ENCODE measurements around the gene TM2D1.

Gene TM2D1

DNA sequence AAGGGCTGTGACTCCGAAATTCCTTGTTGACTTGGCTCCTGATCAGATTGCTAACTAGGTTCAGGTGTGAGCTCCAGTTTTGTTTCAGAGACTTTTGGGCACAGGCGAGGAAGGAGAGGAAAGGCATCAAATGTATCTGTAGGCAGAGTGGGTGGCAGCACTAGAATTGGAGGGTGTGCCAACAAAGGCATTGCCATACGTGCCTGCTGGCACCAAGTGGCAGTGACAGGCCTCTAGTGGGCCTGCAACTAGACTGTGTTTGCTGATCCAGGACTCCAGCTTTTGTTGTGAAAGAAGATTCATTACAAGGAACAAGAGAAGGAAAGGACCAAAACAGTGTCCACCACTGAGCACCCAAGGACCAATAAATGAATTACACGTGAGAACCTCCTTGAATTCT is 79.5 kb downstream of the TM2D1 start:
- DNase-seq (ENCODE audit: extremely low read depth in 1 of 2, low read depth in 1 of 2), result no peak

DNA sequence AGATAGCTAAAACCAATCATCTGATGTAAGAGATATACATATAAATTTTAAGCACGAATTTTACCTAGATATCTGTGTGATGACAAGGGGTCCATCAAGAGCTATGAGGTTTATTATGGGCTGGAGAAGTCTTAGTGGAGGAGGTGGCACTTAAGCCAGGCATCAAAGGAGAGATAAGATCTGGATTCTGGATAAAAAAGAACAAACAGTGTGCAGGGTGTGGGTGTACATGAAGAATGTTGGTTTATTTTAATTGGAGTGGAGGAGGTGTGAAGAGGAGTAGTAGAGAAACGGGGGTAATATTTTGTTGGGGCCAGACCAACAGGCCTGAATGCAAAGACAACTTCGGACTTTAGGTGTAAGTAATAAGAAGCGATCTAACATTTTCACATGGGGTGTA is 80.6 kb downstream of the TM2D1 start:
- no peak for DNase-seq (ENCODE audit: extremely low read depth in 1 of 2, low read depth in 1 of 2)

DNA sequence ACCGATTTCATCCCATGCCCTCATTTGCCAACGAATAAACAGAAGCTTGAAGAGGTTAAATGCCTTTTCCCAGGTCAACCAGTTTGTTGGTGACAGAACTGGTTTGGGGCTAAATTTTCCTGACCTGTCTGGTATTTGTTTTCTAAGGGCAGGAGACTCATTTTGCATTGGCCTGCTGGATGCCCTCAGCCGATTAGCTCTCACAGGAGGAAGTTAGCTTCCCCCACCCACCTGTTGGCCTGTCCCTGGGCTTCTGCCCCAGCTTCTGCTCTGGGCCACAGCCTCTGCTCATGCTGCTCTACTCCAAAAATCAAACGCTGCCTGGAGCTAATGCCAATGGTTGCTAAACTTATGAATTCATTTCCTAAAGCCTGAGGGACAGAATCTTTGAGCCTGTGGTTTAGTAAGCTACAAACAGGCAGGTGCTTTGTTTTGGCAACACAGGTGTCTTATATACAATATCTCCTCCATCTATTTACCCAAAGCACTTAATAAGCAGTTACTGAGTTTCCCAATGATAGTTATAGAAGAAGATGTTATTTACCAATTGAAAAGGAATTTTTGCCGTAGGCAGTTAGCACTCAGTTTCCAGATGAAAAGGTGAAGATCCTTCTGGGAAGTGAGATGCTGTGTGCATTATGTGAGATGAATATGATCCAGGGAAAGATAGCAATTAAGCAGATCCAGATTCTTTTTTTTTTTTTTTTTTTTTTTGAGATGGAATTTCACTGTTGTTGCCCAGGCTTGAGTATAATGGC is 82.3 kb downstream of the TM2D1 start:
- DNase-seq (ENCODE audit: extremely low read depth in 1 of 2, low read depth in 1 of 2), result no peak

DNA sequence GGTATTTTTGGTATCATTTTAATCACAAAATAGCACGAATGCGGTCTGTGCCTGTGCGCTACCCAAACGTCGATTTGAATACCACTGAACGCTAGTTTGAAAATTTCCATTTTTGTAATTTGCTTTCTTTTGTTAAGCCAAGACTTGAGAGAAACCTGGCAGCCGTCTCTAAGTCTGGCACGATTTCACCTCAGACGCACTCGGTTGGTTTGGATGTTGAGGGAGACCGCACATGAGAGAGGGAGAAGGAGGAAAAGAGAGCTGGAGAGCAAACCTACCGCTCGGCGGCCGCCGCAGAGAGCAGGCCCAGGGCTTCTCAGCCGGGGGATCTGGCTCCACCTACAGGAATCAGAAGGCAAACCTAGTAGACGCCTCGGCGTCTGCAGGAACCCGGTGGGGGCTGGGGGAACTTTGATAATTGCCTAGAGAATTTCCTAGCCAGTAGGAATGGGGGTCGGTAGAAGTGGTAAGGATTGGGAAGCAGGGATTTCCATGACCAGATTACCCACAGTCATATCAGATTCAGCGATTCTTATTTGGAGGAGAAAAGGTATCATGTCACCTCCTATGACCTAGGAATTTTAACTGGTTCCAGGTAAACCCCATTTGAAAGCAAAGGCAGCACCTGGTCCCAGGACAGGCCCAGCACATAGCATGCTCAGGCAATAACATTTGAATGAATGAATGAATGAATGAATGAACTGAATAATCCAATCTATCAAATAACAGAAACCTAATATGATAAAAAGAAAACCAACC is 83.2 kb downstream of the TM2D1 start:
- peak; percentile 25 to 47 for DNase-seq (ENCODE audit: extremely low read depth in 1 of 2, low read depth in 1 of 2)

DNA sequence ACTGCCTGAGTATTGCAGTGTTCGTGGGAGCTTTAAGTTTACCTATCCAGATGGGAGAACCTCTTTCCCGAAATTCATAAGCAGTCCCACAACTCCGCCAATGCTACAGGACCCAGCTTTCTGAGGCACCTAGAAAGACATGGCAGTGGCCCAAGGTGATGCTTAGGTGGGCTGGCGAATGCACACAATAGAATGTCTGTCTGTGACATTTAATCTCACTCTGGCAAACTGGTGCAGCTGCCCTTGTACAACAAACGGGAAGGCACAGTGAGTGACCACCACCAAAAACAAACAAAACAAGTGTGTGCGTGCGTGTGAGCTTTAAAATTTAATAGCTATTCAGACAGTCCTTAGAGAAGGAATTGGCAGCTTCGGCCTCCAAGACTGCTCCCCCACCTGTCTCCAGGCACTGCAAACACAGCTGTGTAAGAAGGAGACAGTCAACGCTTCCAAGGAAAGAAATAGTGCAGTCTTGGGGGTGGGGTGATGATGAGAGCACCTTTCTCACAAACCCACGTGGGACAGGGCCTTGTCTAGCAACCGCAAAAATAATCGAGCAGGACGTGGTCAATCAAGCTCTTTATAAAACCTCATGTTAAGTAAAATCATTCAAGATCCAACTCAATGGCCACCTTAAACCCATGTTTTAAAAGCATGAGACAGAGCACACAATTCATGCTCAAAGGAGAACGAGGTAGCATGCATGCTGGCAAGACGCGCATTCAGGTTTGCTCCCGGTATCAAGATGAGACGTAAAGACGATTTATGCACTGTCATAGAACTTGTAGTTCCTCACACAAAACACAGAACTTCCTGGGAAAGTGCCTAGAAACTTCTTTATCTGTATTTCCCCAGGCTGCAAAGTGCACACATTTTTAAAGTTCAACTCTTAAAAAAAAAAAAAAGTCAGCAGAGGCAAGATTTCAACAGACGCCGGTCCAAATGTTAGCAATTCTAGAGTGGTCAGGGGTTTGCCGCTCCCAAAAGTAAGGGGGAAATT is 84.1 kb downstream of the TM2D1 start:
- DNase-seq (ENCODE audit: extremely low read depth in 1 of 2, low read depth in 1 of 2), result no peak

DNA sequence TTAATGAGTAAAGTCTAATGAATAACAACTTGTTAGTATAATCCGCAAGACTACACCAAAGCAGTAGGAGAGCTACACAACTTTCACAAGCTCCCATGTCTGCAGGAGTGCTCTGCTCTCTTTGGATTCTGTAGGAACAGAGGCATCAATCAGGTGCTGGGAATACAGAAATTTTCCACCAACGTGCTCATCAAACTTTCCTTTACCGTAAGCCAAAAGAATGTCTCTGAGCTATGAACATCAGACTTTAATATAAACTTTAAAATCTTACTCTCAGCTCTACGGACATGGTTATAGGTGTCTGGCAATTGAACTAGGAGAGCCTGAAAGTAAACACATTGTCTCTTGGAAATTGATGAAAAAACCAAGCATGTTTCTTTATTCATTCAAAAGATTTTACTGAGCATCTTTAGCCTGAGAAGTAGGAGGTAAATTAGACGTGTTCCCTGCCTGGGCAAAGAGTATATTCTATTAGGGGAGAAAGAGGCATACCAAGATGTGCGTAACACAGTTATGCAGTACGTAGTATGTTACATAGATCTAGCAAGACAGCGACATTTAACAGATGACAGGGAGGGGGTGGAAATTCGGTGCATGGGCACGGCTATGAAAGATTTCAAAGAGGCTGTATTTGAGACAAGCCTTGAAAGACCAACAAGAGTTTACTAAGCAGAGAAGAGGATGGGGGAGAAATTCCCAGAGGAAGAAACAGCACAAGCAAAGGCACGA is 85.2 kb downstream of the TM2D1 start:
- no peak for DNase-seq (ENCODE audit: extremely low read depth in 1 of 2, low read depth in 1 of 2)

DNA sequence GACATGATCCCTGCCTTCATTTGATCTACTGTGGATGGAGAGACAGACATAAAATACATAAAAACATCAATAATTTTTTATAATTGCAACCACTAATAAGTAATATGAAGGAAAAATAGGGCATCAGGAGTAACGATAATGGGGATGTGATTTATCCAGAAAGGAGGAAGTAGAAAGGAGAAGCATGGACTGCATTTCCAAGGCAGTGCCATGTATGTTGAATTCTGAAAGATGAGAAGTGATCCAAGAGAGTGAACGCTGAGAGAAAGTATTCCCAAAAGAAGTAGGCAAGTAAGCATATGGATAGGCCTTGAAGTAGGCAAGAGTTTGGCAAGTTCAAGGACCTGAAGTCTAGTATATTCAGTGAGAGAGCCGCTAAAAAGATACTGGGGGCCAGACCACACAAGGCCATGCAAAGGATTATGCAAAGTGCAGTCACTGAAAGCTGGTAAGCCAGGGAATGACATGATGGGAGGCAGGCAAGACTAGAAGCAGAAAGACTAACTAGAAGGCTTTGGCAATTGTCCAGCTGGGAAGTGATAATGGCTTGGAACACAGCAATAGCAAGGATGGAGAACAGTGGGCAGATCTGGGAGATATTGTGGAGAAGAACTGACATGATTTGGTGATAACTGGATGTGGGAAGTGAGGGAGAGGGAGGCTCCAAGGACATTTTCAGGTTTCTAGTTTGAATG is 85.9 kb downstream of the TM2D1 start:
- no peak for DNase-seq (ENCODE audit: extremely low read depth in 1 of 2, low read depth in 1 of 2)

DNA sequence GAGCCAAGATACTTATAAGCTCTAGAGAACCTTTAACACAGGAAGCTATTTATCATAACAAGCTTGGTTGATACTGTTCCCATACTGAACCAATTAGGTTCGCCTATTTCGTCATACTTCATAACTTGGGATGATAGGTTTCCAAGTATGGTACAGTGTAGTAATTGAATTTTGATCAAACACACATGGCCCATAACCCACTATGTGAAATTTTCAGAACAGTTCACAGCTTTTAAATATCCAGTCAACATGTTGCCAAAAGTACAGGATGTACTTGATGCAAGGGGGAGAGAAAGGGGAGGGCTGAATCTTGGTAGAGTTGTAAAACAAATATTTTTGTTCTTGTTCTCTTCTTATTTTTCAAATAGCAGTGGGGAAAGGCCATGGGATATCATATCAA is 86.6 kb downstream of the TM2D1 start:
- DNase-seq (ENCODE audit: extremely low read depth in 1 of 2, low read depth in 1 of 2), result no peak

DNA sequence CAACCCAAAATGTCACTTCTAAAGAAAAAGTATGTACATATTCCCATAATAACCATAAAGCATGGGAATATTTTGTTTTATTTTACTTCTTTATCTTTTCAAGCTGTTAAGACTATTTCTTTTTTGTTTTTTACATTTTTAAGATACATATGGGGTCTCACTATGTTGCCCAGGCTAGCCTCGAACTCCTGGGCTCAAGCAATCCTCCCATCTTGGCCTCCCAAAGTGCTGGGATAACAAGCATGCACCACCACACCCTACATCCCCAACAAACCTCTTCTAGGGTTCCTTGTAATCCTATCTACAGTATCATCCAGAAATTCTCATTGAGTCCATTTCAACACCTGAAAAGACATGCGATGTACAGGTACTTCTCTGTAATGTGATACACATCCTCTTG is 87.5 kb downstream of the TM2D1 start:
- DNase-seq (ENCODE audit: extremely low read depth in 1 of 2, low read depth in 1 of 2), result no peak

DNA sequence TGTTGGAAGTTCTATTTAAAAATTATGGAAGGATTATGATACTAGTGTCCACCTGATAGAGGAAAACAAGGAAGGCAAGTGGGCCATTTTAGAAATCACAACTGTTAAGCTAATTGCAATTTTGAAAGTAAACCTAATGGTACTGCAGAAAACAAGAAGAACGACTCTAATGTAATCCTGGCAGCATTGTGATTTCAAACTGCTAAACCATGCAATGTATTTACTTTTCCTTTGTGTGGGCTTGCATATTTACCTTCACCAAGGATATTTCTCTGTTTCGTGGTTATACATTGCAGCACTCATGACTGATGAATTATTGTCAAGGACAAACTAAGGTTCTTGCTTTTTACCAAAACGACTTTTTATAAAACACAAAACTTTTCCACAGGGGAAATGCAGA is 88.1 kb downstream of the TM2D1 start:
- no peak for DNase-seq (ENCODE audit: extremely low read depth in 1 of 2, low read depth in 1 of 2)

DNA sequence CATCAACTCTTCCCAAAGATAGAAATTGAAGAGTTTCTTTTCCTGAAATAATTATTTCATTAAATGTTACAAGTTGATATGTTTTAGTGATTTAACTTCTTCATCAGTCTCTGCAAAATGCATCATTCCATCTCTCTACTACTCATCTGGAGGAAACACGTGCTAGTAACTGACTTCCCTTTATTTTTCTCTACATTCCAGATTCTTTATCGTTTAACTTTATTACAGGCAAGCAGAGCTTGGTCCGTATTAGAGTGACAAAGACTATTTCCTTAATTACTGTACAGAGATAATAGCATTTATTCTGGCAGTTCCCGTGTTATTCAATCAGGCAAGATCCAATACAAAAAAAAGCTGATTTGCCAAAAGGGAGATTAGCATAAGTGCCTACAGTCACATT is 88.6 kb downstream of the TM2D1 start:
- no peak for DNase-seq (ENCODE audit: extremely low read depth in 1 of 2, low read depth in 1 of 2)

DNA sequence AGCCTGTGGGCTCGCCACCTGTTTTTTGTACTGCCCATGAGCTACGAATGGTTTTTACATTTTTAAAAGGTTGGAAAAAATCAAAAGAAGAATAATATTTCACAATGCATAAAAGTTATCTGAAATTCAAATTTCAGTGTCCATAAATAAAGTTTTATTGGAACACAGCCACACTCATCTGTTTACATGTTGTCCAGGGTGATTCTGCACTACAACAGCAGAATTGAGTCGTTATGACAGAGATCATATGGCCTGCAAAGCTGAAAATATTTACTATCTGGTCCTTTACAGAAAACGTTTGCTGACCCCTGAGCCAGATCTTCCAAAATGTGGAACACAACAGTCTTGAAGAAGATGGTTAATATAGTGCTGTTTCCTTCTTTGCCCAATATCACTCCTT is 89.4 kb downstream of the TM2D1 start:
- no peak for DNase-seq (ENCODE audit: extremely low read depth in 1 of 2, low read depth in 1 of 2)

DNA sequence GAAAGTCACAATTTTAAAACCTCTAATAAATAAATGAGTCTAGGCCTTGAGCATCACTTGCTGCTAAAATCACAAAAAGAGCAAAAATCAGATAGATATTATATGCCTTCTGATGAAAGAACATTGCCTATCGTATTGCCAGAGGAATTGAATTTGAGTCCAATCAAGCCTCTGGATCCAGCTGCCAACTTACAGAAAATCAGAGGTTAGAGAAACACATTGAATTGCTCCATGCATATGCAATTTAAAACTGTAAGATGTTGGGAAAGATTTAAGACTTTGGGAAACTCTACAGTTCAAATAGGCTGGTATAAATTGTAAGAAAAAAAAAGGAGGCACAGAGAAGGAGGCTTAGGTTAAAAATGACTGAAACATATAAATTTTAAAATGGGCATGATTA is 93.5 kb downstream of the TM2D1 start:
- DNase-seq (ENCODE audit: extremely low read depth in 1 of 2, low read depth in 1 of 2), result no peak
